ENCODE results near the gene SF3A2. TPM values are rescaled to one million over a fixed set of nuclear protein-coding genes. Genes with fewer than 3 reads are reported as not detected.

Gene SF3A2
- total and polyA plus RNA-seq, 7 donors: 16.9 to 61.3 (median 26.4) TPM

DNA sequence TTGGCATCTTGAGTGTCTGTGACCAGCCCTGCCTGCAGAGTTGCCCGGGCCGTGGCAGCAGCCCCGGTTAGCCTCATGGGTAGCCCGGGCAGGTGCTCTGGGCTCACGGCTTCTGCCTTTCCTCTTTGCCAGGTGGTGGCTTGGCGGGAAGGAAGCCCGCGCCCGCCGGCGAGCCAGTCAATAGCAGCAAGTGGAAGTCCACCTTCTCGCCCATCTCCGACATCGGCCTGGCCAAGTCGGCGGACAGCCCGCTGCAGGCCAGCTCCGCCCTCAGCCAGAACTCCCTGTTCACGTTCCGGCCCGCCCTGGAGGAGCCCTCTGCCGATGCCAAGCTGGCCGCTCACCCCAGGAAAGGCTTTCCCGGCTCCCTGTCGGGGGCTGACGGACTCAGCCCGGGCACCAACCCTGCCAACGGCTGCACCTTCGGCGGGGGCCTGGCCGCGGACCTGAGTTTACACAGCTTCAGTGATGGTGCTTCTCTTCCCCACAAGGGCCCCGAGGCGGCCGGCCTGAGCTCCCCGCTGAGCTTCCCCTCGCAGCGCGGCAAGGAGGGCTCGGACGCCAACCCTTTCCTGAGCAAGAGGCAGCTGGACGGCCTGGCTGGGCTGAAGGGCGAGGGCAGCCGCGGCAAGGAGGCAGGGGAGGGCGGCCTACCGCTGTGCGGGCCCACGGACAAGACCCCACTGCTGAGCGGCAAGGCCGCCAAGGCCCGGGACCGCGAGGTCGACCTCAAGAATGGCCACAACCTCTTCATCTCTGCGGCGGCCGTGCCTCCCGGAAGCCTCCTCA lies 10.4 kb upstream of the SF3A2 start:
- TF ChIP-seq EP300 (IDR thresholded peaks at IDR 0.05) (no peak), POLR2A (IDR thresholded peaks at IDR 0.05) (no peak), POLR2AphosphoS5 (IDR thresholded peaks at IDR 0.05) (no peak)
- TF ChIP-seq, protein P1, sequence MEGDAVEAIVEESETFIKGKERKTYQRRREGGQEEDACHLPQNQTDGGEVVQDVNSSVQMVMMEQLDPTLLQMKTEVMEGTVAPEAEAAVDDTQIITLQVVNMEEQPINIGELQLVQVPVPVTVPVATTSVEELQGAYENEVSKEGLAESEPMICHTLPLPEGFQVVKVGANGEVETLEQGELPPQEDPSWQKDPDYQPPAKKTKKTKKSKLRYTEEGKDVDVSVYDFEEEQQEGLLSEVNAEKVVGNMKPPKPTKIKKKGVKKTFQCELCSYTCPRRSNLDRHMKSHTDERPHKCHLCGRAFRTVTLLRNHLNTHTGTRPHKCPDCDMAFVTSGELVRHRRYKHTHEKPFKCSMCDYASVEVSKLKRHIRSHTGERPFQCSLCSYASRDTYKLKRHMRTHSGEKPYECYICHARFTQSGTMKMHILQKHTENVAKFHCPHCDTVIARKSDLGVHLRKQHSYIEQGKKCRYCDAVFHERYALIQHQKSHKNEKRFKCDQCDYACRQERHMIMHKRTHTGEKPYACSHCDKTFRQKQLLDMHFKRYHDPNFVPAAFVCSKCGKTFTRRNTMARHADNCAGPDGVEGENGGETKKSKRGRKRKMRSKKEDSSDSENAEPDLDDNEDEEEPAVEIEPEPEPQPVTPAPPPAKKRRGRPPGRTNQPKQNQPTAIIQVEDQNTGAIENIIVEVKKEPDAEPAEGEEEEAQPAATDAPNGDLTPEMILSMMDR (IDR thresholded peaks at IDR 0.05): no peak
- Histone ChIP-seq H3K27me3 (no peaks in the 10 kb centered on the region), H3K36me3 (peaks cover 12 to 95% (median 48%) of the 10 kb centered on the region in 4 donors), H3K27ac (no peak overlapping the region), H3K9me3 (no peaks in the 10 kb centered on the region), H3K4me3 (no peak overlapping the region), H3K4me1 (peaks cover 0 to 5% (median 0%) of the 10 kb centered on the region in 4 donors)
- no peak for DNase-seq
- WGBS, 2 donors: 93 to 96% methylated on average over 59 of the region's 59 CpGs
- intact Hi-C loops (cut with DNase I): no loop called here

DNA sequence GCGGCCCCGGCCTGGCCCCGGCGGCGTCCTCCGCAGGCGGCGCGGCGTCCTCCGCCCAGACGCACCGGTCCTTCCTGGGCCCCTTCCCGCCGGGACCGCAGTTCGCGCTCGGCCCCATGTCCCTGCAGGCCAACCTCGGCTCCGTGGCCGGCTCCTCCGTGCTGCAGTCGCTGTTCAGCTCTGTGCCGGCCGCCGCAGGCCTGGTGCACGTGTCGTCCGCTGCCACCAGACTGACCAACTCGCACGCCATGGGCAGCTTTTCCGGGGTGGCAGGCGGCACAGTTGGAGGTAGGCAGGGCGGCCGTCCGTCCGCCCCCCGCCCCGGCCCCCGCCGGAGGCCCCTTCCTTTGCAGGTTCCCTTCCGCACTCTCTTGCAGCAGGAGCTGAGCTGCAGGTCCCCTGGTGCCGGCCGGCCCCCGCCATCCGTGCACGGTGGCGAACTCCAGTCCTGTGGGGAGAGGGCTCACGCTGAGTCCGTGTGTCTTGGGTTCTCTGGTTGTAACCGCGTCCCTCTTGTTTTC lies 9.7 kb upstream of the SF3A2 start:
- WGBS, 2 donors: 97% methylated on average over 53 of the region's 53 CpGs
- Histone ChIP-seq H3K27me3 (no peaks in the 10 kb centered on the region), H3K27ac (no peak overlapping the region), H3K4me1 (no peaks in the 10 kb centered on the region), H3K4me3 (no peak overlapping the region), H3K36me3 (peaks cover 12 to 99% (median 48%) of the 10 kb centered on the region in 4 donors), H3K9me3 (no peaks in the 10 kb centered on the region)
- no peak for TF ChIP-seq EP300 (IDR thresholded peaks at IDR 0.05)
- no peak for TF ChIP-seq POLR2A (IDR thresholded peaks at IDR 0.05)
- no peak for TF ChIP-seq POLR2AphosphoS5 (IDR thresholded peaks at IDR 0.05)
- TF ChIP-seq, protein P1 (IDR thresholded peaks at IDR 0.05): no peak
- intact Hi-C loops (cut with DNase I): no loop called here
- no peak for DNase-seq

DNA sequence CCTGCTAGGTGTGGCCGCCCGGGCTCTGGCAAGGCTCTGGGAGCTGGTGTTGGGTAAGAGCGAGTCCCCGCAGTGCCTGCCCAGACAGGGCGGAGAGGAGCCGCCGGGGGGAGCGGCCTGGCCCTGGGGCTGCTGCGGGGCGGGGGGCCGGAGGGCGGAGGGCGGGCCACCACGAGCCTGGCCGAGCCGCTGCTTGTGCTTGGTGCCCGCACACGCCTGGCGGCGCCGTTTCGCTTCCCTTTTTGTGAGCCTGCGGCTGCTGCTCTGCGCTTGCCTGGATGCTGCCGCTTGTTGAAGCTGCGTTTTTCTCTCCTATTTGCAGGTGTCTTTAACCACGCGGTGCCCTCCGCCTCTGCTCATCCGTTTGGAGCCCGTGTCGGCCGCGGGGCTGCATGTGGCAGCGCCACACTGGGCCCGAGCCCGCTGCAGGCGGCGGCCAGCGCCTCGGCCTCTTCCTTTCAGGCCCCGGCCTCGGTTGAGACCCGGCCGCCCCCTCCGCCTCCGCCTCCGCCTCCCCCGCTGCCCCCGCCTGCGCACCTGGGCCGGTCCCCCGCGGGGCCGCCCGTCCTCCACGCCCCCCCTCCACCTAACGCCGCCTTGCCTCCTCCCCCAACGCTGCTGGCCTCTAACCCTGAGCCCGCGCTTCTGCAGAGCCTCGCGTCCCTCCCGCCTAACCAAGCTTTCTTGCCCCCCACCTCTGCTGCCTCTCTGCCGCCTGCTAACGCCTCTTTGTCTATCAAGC lies 9.0 kb upstream of the SF3A2 start:
- Histone ChIP-seq H3K27ac (no peak overlapping the region), H3K36me3 (peaks cover 12 to 96% (median 46%) of the 10 kb centered on the region in 4 donors), H3K4me3 (no peak overlapping the region), H3K9me3 (no peaks in the 10 kb centered on the region), H3K27me3 (no peaks in the 10 kb centered on the region), H3K4me1 (no peaks in the 10 kb centered on the region)
- WGBS, 2 donors: 89 to 93% methylated on average over 67 of the region's 67 CpGs
- TF ChIP-seq POLR2A (IDR thresholded peaks at IDR 0.05) (no peak), EP300 (IDR thresholded peaks at IDR 0.05) (no peak)
- intact Hi-C loops (cut with DNase I): no loop called here
- no peak for DNase-seq

DNA sequence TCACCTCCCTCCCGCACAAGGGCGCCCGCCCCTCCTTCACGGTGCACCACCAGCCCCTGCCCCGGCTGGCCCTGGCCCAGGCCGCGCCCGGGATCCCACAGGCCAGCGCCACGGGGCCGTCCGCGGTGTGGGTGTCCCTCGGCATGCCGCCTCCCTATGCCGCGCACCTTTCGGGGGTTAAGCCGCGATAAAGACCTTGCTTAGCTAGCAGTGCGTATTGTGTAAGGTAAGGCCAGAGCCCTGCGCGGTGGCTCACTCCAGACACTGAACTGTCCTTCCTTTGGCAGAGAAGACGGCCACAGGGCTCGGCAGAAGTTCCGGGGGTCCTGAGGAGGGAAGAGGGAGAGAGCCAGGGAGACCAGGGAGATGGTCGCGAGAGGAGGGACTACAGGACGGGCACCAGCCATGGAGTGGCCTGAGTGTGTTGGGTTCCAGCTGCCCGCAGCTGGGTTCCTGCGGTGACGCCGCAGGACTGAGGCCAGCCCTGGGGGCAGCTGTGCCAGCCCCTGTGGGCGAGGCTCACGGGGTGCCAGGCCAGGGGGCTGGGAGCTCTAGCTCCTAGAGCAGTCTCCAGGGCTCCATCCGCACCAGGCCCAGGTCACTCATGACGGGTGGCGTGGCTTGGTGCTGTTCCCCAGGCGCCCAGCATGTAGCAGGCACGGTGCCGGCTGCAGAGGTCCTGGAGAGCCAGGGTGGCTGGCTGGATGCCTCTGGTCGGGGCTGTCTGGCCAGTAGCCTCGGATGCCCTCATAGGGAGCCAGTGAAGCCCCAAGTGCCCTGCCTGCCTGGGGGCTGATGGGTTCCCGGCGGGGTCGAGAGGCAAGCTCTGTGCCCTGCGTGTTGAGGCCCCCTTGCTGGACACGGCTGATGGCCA lies 8.2 kb upstream of the SF3A2 start:
- H3K9me3 ChIP-seq: no peaks in the 10 kb centered on the region
- no peak for DNase-seq
- no peaks in the 10 kb centered on the region for H3K27me3 ChIP-seq
- no peak overlapping the region for H3K27ac ChIP-seq
- H3K36me3 ChIP-seq: peaks cover 12 to 96% (median 47%) of the 10 kb centered on the region in 4 donors
- 93 to 95% methylated on average over 48 of the region's 48 CpGs for WGBS, 2 donors
- no peak overlapping the region for H3K4me3 ChIP-seq
- no peak for TF ChIP-seq POLR2A (IDR thresholded peaks at IDR 0.05)
- TF ChIP-seq POLR2AphosphoS5 (IDR thresholded peaks at IDR 0.05): no peak
- TF ChIP-seq, protein P1 (IDR thresholded peaks at IDR 0.05): no peak
- peaks cover 0 to 3% (median 0%) of the 10 kb centered on the region in 4 donors for H3K4me1 ChIP-seq
- intact Hi-C loops (cut with DNase I): no loop called here

Measured in sigmoid colon (tissue), 7 donors.